CD4-positive, alpha-beta T cell treated with Interleukin-17A for 1 hour (primary cell): ENCODE measurements around the gene HINT3.
"Not testable (repeated sequence)": the region's sequence is repeated elsewhere in the genome, so short reads cannot be mapped to it uniquely, and the experiment has no call there.

Source experiments
- DNase-seq: peaks from one replicate; pipeline ENCODE4 v3.0.0-alpha.2; 2020

The HINT3 gene

DNA sequence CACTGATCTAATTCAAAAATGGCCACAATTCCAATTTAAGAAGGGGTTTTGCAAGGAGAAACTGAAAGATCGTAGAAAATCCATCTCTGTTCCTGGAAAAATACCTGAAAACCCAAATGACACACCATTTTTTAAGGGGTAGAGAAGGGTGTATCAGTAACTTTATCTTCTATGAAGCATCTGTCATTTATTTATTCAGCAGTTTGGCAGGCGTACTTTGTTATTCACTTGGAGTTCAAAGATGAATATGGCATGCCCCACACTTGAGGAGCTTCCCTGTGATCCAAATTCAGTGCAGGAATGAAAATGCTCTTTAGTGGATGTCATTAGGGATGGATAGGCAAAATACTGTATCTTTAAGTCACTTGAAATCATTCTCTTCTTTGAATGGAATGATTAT is 7.2 kb downstream of the HINT3 start:
- no peak for DNase-seq

DNA sequence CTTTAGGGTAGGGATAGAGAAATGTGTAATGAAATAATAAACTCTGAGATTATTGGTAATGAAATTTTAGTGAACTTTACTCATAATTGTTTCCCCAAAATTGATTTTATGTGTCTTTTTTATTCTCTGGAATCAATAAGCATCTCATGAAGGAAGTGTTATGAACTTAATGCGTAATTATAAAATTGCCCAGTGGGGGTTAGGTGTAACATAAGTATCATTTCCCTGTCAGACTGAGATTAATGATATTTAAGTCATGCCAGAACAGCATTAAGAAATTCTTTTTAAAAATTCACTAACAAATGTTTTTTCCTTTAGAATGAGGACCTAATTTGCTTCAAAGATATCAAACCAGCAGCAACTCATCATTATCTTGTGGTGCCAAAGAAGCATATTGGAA is 10.0 kb downstream of the HINT3 start:
- DNase-seq: no peak

DNA sequence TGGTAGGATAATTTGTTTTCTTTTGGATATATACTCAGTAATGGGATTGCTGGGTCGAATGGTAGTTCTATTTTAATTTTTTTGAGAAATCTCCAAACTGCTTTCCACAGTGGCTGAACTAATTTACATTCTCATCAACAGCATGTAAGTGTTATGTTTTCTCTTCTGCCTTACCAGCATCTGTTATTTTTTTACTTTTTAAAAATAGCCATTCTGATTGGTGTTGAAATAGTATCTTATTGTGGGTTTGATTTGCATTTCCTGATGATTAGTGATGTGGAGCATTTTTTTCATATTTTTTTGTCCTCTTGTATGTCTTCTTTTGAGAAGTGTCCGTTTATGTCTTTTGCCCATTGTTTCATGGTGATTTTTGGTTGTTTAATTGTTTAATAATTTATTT is 11.9 kb downstream of the HINT3 start:
- DNase-seq: no peak

DNA sequence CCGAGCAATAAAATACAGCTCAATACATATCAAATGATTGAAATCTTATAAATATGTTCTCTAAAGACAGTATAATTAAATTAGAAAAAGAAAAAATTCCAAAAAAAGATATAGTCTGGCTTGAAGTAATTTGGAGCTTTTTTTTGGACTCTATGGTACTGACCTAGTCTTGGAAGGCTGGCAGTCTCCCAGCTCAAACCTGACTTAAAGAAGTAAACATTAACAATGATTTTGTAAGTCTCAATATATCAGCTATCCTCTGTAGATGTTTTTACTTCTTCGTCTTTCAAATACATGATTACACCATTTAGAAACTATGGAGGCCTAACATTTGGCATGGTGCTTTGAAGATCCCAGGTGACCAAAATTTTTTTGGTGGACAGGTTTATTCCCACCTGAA is 14.2 kb downstream of the HINT3 start:
- DNase-seq: no peak

DNA sequence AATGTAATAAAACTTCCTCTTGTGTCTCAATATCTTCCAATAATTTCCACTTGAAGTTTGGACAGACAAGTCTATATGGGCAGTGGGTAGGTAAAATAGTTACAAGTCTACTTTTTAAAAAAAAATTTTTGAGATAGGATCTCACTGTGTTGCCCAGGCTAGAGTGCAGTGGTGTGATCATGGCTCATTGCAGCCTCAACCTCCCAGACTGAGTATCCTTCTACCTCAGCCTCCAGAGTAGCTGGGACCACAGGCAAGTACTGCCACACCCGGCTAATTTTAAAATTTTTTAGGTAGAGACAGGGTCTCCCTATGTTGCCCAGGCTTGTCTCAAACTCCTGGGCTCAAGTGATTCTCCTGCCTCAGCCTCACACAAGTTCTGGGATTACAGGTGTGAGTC is 15.9 kb downstream of the HINT3 start:
- DNase-seq: not testable (repeated sequence)

DNA sequence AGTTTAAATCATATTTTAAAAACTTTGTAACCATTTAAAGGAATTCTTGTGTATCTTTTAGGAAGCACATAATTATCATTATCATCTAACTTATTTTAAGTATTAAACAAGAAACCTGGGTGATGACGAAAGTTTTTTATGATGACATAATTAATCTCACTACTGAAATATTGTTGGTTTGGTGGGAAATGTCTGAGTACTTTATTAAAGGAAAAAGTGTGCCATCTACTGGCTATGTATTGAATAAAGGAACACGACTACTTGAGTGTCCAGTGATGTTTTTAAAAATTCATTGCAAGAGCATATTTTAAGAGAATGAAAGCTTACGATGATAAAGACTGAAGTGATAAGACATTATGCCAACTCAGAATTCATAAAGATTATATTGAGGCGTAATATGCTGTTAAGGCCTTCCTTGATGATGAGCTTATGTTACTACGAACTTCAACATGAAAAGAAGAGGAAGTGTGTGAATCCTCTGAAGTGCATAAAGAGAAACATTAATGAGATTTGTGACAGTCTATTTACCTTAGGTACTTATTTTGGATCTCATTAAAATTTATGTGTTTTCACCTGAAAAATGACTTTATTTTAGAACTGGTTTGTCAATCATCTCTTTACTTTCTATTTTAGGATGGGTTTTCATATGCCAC is 17.8 kb downstream of the HINT3 start:
- peak; percentile 67 for DNase-seq

DNA sequence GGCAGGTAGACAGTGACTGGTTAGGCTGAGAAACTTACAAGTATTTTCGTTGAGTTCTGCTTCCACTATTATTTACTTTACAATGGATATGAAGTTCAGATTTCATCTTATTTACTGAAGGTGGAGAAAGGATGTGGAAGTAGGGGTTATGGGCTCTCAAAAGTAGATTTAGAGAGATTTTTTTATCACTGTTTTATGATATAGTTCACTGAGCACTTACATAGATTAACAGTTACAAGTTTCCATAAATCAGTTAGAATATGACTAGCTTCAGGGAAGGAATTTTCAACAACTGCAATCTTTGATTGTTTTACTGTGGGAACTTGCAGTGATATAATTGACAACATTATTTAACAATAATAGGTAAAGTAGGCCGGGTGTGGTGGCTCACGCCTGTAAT is 22.5 kb downstream of the HINT3 start:
- DNase-seq: no peak

DNA sequence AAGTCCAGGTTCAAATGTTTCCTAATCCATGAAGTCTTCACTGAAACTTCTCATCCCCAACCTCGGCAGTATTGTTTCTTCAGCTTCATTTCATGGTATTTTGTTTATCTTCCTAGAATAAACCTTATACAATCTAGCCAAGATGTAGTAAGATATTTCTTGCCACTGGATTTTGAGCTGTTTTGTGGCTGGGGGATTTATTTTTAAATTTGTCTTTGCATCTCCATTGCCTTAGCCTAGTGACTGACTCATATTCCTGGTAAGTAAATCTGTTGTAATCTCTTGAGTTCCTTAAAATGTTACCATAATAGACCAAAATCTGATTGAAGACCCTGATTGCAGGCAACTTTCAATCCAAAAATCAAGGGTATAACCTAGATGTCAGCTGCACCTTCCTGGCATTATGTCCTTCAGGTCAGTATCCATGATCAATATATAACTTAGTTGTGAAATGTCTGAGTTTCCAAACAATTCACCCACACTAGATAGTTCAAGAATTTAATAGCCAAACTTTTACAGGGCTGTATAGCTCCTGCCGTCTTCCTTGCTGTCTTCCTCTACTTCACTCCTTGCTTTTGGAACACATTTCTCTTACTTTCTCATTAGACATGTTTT is 25.1 kb downstream of the HINT3 start:
- no peak for DNase-seq

DNA sequence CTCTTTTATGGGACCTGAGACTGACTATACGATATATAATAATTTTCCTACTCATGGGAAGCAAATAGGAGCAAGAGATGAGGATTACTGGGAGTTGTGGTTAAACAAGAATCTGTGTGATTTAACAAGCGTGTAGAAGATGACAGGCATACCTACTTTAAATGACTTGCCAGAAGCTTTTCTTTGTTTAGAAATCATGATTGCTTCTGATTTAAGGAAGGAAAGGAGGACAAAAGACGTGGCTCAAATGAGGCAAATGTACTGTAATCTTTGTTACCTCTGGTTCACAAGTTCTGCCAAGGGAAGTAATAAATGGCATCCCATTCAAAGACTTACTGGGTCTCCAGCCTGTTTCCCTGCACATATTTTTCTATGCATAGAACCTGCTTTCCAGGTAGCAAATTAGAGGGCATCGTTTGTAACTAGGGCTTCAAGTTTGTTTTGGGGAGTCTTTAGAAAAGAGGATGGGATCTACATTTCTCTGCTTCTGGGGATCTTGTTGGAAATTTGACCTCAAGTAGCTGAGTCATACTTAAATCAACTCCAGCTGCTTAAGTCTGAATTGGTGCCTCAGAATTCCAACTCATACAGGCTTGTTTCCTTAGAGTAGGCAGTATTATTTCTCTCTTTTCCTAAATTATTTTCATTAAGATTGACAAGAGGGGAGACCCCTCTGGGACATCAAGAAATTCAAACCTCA is 26.8 kb downstream of the HINT3 start:
- no peak for DNase-seq

DNA sequence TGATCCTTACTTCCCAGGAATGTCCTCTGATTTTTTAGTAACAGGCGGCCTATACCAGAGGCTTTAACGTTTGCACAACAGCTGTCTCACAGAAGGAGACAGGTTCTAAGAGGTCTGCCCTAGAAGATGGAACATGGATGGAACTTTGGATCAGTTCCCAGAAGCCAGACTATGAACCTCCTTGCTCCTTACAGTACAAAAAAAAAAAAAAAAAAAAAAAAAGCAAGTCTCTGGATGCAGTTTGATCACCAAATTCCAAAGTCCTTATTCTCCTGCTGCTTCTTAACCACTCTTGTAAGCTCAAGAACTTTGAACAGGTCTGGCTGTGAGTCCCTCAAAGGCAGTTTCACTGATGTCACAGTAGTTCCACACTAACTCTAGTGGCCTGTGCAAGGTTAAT is 27.7 kb downstream of the HINT3 start:
- no peak for DNase-seq

DNA sequence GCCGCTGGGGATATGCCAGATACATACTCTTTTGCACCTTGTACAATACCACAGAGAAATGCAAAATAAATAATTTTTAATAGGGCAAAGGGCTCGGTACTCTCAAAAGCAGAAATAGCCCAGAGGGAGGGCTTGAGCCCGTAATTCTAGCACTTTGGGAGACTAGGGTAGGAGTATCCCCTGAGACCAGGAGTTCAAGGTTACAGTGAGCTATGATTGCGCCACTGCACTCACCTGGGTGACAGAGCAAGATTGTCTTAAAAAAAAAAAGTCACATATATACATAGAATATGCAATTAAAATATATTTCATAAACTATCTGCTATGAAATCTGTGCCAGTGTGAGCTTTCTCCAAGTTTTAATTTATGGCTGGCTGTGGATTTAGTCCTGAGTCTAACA is 29.0 kb downstream of the HINT3 start:
- DNase-seq: no peak

DNA sequence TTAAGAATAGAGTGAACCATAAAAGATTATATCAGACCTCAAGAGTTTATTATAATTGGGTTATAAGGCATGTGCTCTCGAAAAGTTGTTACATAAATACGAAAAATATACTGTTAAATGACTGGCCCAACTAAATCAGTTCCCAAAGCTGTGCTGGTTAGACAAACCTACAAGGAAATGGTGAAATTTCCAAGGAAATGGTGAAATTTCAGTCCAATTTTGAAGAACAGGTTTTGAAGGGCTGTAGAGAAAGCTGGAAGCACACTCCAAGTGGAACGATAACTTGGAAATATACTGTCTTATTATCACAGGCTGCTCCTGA is 29.4 kb downstream of the HINT3 start:
- DNase-seq: no peak

DNA sequence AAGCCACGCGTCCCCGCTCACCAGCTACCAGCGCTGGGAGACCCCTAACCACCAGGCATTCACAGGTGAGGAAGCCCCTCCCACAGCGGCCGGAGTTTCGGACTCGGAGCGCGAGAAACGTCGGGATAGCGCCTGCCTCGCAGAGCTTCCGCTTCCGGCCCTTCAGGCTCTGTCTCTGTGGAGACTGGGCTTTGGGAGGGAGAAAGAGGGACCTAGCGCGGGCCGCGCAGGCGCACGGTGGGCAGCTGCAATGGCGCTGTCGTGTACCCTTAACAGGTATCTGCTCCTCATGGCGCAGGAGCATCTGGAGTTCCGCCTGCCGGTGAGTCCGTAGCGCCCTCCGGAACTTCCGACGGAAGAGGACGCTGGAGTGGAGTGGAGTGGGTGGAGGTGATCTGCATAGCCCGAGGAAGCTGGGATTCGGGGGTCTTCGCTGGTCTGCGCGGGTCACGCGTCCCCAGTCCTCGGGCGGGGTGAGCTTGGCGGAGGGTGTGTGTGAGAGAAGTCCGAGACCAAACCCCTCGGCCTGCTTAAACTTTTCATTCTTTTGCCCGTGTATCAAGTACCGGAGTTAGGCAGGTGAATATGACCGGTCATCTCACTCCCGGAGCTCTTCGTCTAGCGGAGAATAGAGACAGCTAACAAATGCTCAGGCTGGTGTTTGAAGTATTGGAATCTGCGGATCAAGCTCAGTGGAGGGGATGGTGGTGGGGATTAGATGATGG is 29.9 kb downstream of the HINT3 start, which contains the start of gene TRMT11:
Gene TRMT11, plus strand, starts transcription at position 240 of the 725 bp plus-strand sequence. Its CDS starts 11 bp downstream, at position 251.
- DNase-seq: peak; percentile 87

DNA sequence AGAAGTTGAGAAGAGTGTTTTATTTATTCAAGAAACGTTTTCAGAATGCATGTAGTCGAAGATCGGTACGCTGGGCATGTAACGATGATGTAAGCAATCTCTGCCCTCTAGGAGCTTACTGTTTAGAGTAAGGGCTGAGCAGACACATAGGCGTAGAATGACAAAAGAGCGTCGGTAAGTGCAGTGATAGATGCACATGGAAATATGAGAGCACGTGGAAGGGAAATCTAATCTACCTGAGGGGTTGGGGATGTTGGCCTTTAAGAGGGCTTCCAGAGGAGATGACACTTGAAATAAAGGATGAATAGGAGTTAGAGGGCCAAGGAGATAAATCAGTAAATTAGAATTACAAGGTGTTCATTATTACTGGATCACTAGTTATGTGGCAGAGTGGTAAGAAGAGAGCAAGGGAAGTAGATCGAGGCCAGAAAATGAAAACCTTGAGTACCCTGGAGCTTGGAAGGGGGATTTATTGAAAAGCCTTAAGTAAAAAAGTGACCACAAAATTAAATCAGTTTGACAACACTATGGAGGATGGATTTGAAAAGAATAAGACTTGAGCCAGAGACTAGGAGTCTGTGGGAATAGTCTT is 30.6 kb downstream of the HINT3 start:
- DNase-seq: peak; percentile 42

DNA sequence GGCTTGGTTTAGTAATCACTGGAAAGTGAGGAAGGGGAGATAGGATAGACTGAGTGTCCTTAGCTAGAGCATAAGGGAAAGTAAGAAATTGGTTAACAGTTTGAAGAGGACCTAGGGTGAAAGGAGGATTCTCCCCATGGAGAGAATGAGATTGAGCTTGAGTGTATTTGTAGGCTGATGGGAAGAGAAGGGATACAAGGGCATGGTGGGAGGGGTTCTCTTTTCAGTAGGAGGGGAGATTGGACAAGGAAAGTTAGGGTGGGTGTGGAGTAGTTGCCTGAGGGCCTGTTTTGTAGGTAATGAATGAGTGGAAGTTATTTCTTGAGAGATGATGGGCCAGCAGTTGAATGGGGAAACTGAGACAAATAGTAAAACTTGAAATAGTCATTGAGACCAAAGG is 31.7 kb downstream of the HINT3 start:
- no peak for DNase-seq

DNA sequence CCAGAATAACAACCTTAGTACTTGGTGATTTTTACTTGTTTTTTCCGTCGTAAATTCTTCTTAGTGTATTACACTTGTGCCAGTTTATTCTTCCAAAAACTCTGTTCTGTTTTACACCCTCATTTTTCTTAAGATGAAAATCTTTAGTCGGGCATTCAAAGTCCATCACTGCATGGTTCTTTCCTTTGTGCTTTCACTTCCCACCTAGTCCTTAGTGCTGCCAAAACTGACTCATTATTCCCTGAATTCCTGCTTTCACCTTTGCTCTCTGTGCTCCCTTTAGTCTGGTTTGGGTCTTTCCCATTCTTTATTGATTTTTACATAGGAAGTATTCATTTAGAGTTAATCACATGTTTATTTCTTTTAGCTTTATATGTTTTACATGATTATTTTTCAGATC is 33.1 kb downstream of the HINT3 start:
- no peak for DNase-seq

DNA sequence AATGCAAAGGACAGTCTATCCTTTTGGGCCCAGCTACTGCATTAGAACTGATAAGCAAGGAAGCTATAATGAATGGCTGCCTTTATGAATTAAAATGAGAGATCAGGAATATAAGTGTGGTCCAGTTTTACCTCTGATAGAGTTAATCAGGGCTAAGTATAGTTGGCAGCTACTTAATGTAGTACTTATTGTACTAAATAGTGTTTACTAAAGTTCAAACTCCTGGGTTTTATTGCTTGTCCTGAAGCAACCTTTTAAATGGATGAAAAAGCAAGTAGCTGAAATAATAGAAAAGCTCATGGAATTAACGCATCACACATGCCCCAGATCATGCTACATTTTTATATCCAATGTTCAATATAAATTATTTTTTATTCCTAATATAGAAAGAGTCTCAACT is 35.1 kb downstream of the HINT3 start:
- DNase-seq: no peak

DNA sequence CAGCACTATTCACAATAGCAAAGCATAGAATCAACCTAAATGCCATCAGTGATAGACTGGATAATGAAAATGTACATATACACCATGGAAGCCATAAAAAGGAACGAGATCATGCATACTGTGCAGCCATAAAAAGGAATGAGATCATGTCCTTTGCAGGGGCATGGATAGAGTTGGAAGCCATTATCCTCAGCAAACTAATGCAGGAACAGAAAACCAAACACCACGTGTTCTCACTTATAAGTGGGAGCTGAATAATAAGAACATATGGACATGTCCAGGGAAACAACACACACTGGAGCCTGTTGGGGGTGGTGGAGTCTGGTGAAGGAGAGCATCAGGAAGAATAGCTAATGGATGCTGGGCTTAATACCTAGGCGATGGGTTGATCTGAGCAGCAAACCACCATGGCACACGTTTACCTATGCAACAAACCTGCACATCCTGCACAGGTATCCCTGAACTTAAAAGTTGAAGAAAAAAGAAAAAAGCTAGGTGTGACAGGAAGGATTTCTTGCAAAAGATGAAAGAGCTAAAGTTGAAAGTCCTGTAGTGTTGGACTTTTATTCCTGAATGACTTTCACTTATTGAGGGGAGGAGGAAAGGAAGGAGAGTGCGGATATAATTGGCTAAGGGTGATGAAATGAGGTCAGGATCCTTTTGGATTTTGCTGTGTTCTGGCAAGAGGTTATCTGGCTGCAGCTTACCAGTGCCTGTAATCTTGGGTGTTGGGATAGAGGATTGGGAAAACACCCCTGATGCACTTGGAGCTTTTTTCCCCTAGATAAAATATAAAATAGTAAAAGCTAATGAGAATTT is 38.3 kb downstream of the HINT3 start:
- DNase-seq: no peak

DNA sequence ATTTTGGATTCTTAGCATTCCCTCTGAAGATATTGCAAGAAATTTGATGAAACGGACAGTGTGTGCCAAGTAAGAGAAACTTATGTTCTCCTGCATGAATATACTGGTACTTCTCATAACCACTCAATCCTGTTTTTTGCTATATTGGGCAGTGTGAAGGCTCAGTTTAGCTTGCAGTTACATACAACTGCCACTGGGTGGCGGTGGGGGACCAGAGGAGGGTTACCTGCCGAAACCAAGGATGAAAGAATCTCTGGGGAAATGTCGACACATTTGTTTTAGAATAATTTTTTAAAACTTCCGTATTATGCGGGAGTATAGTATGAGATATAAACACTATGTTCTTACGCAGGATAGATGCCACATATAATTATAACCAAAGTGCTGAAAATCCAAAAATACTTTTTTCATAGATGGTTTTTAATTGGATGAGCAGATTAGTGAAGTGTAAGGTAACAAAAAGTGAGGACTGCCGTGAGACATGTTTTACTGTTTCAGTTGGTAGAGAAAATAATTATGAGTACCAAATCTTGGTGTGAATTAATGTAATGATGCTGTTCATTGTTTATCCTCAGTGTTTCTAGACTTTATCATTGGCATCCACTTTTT is 39.5 kb downstream of the HINT3 start:
- peak; percentile 76 for DNase-seq

DNA sequence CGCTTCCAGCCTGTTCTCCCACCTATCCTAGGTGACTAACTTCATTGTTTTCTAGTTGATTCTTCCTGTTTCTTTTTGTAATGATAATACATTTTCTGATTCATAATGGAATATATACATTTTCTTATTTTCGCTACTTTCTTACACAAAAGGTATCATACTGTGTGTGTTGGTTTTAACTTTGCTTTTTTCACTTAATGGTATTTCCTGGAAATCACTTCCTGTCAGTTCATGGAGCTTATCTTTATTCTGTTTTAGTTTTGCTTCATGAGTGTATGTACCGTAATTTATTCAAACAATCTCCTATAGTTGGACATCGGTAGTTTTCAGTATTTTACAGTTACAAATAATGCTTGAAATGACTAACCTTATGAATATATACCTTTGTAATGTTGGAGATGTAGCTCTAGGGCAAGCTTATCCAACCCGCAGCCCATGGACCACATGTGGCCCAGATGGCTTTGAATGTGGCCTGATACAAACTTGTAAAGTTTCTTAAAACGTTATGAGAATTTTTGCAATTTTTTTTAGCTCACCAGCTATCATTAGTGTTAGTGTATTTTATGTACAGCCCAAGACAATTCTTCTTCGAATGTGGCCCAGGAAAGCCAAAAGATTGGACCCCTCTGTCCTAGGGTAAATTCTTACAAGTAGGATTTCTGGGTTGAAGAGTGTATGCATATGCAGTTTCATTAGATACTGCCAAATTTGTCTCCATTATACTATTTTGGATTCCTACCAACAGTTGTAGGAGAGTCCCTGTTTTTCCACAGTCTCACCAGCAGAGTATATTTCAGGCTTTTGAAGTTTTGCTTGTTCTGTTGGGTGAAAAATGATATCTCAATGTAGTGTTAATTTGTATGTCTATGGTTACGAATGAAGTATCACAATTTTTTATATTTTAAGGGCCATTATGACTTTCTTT is 46.4 kb downstream of the HINT3 start:
- DNase-seq: no peak

DNA sequence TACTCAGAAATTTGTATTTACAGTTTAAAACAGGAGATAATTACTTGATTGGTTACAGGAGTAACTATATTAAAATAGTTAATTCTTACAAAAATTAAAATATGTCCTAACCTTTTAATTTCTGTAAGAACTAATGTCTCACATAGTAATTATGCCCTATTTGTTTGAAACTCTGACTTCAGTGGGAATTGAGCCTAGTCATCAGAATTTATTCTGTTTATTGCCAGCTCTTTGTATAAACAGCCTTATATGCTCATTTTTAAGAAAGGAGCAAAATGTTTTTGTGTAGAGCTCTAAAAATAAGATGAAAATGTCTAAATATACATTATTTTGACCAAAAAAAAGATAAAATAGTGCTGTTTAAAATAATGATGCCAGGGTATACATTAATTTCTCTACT is 51.2 kb downstream of the HINT3 start:
- no peak for DNase-seq
